Naive thymus-derived CD8-positive, alpha-beta T cell (primary cell): Measurements from ENCODE around the gene TMEM109. TPM values are rescaled to one million over a fixed set of nuclear protein-coding genes. Genes with fewer than 3 reads are reported as not detected.

ENCODE experiments used
- ATAC-seq, 2 donors: fragments of 150-1000 bp; cut with Tn5 transposase in 1 of 2; sonication (Bioruptor Pico), chemical (Tn5 transposase) in 1 of 2; 1 replicate in 1 of 2; 2 replicates in 1 of 2; pipeline ENCODE4 v1.10.0; 2021; ENCODE audit warnings: mild to moderate bottlenecking in 2 of 2, moderate library complexity in 2 of 2
- POLR2A ChIA-PET: fragments of 350-600 bp; sonication (Branson Sonifier 250); formaldehyde crosslinking; loops from one replicate; lab custom pipeline; 2021; ENCODE audit warnings: antibody characterized with exemption; lab: Charles Lee
- DNase-seq, 10 donors: peaks; one replicate each; pipeline versions ENCODE4 v3.0.0 to v3.0.0-alpha.2; 2020 to 2022
- H3K27ac Mint-ChIP-seq, 10 donors: one replicate each; pipeline ENCODE4 v1.8.0; 2020 to 2022; ENCODE audit warnings: mild to moderate bottlenecking in 10 of 10, mixed read lengths in 10 of 10, moderate library complexity in 4 of 10, inconsistent platforms in 1 of 10
- H3K27me3 Mint-ChIP-seq, 5 donors: one replicate each; pipeline ENCODE4 v1.8.0; 2021 to 2022; ENCODE audit warnings: mixed read lengths in 5 of 5
- H3K36me3 Mint-ChIP-seq, 3 donors: one replicate each; pipeline ENCODE4 v1.8.0; 2020 to 2022; ENCODE audit warnings: mixed read lengths in 3 of 3, mild to moderate bottlenecking in 2 of 3, inconsistent platforms in 1 of 3
- H3K4me1 Mint-ChIP-seq, 4 donors: one replicate each; pipeline ENCODE4 v1.8.0; 2021 to 2022; ENCODE audit warnings: mixed read lengths in 4 of 4
- H3K4me3 Mint-ChIP-seq, 10 donors: one replicate each; pipeline ENCODE4 v1.8.0; 2020 to 2022; ENCODE audit warnings: mild to moderate bottlenecking in 10 of 10, mixed read lengths in 10 of 10, moderate library complexity in 6 of 10, inconsistent platforms in 1 of 10
- H3K9me3 Mint-ChIP-seq, 9 donors: one replicate each; pipeline ENCODE4 v1.8.0; 2020 to 2022; ENCODE audit warnings: mixed read lengths in 9 of 9, mild to moderate bottlenecking in 3 of 9, inconsistent platforms in 1 of 9, moderate library complexity in 1 of 9
- polyA plus RNA-seq, 3 donors: library from polyadenylated mRNA; unstranded; fragments of 300-500 nt; fragmentation: Illumina TruSeq; gene quantifications; one replicate each; pipeline ENCODE4 v1.2.3, GENCODE V29; 2021
- total RNA-seq, 8 experiments: library from RNA in 2 of 8; stranded (reverse) in 2 of 8; gene quantifications; one replicate each; pipeline ENCODE4 v1.2.3 and lab custom pipeline; 2021 to 2026

TMEM109 gene
- total and polyA plus RNA-seq, 5 experiments from 2014 or later = 52.4 to 295 (median 216) TPM

- H3K4me1 Mint-ChIP-seq = peaks cover 25 to 56% (median 36%) of the 10 kb centered on the region in 4 donors
- ATAC-seq (peak in 1 of 2 donors; percentile 14), DNase-seq (no peak)
- peak overlapping the region; percentile 83 to 97 (median 96) for H3K4me3 Mint-ChIP-seq
- no peaks in the 10 kb centered on the region for H3K9me3 Mint-ChIP-seq
- H3K27ac Mint-ChIP-seq = peak overlapping the region; percentile 86 to 98 (median 96)
- H3K36me3 Mint-ChIP-seq = peaks cover 0 to under 1% (median 0%) of the 10 kb centered on the region in 3 donors
- H3K27me3 Mint-ChIP-seq = no peaks in the 10 kb centered on the region
- POLR2A ChIA-PET = interaction anchor here (0.5 to 2.3 kb wide), 8 partner anchors 19 to 243 kb away, joined by 3 to 7 read pairs (median 3); partner anchors contain the start of gene PRPF19
These were observed 37.6 kb downstream of the TMEM109 start for GRCh38 chr11:60951606-60951903.

GRCh38 chr11:60951904-60952741 is 38.2 kb downstream of the TMEM109 start, which contains the start of gene SLC15A3:
Gene SLC15A3 (minus strand): TSS chr11:60952176. CDS start chr11:60951551, 625 bp downstream.
- DNase-seq (peak in 9 of 10 donors; percentile 35 to 77 (median 51)), ATAC-seq (peak; percentile 77 to 86)
- POLR2A ChIA-PET = interaction anchor here (0.5 to 2.3 kb wide), 6 partner anchors 24 to 242 kb away, joined by 3 to 7 read pairs (median 3); partner anchors contain the start of gene PRPF19
- H3K27me3 Mint-ChIP-seq = no peaks in the 10 kb centered on the region
- peak within 1 kb of the TSS; percentile 83 to 97 (median 96) for H3K4me3 Mint-ChIP-seq
- peak within 1 kb of the TSS; percentile 86 to 98 (median 96) for H3K27ac Mint-ChIP-seq
- no peaks in the 10 kb centered on the region for H3K9me3 Mint-ChIP-seq
- H3K36me3 Mint-ChIP-seq = no peaks in the 10 kb centered on the region
- peaks cover 25 to 56% (median 36%) of the 10 kb centered on the region in 4 donors for H3K4me1 Mint-ChIP-seq

DNA sequence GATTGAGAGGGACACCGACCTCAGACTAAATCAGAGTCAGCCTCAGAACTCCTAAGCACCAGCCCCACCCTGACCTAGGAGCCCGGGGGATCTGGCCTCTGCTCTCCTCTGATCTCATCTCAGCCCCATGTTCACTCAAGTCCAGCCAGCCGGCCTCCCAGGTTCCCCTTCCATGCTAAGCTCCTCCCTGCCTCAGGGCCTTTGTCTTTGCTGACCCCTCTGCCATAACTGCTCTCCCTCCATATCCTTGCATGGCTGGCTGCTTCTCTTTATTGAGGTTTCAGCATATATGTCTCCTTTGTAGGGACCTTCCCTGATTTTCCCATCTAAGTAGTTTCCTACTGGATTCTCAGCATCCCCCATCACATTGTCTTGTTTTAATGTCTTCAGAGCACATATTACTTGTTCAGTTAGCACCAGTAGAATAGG is 38.8 kb downstream of the TMEM109 start:
- no peak for DNase-seq
- H3K27ac Mint-ChIP-seq = peak overlapping the region; percentile 86 to 98 (median 96)
- ATAC-seq = no peak
- H3K4me1 Mint-ChIP-seq = peaks cover 25 to 56% (median 36%) of the 10 kb centered on the region in 4 donors
- peak overlapping the region; percentile 83 to 97 (median 96) for H3K4me3 Mint-ChIP-seq
- no peaks in the 10 kb centered on the region for H3K27me3 Mint-ChIP-seq
- H3K36me3 Mint-ChIP-seq = no peaks in the 10 kb centered on the region
- H3K9me3 Mint-ChIP-seq = no peaks in the 10 kb centered on the region
- POLR2A ChIA-PET = interaction anchor here (0.7 kb wide), 1 partner anchor 25 kb away, joined by 3 read pairs; no protein-coding TSS in a partner anchor

- H3K27ac Mint-ChIP-seq = peak overlapping the region in 5 of 10 donors; percentile 2 to 82 (median 72)
These were observed 39.8 kb downstream of the TMEM109 start for GRCh38 chr11:60953781-60954180.

DNA sequence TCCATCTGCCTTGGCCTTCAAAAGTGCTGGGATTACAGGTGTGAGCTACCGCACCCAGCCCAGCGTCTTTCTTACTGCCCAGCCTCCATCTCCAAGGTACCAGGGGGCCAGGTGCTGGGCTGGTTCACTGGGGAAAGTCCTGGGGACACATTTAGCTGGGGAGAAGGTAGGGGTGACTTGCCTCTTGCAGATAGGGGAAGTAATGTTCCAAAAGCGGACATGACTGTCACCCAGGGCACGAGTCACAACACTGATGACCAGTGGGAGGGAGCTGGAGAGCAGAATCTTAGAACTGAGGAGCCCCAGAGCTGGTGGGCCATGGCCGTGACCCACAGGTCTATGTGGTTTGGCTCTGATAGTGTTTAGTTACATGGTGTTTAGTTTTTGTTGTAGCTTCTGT is 40.5 kb downstream of the TMEM109 start:
- Mint-ChIP-seq H3K36me3 (no peaks in the 10 kb centered on the region), H3K27me3 (no peaks in the 10 kb centered on the region), H3K27ac (peak overlapping the region in 4 of 10 donors; percentile 19 to 72 (median 43)), H3K9me3 (no peaks in the 10 kb centered on the region), H3K4me1 (peaks cover 22 to 44% (median 28%) of the 10 kb centered on the region in 4 donors), H3K4me3 (no peak overlapping the region)
- POLR2A ChIA-PET = no interaction called here
- ATAC-seq (no peak), DNase-seq (no peak)

More at GRCh38 chr11:60953781-60954180, 39.8 kb downstream of the TMEM109 start:
- Mint-ChIP-seq H3K4me1 (peaks cover 24 to 49% (median 31%) of the 10 kb centered on the region in 4 donors), H3K4me3 (no peak overlapping the region), H3K27me3 (no peaks in the 10 kb centered on the region), H3K36me3 (no peaks in the 10 kb centered on the region), H3K9me3 (no peaks in the 10 kb centered on the region)
- POLR2A ChIA-PET = interaction anchor here (0.7 kb wide), 1 partner anchor 16 kb away, joined by 3 read pairs; no protein-coding TSS in a partner anchor
- DNase-seq = no peak
- no peak for ATAC-seq

GRCh38 chr11:60955571-60955970 is 41.6 kb downstream of the TMEM109 start:
- no peak for ATAC-seq
- POLR2A ChIA-PET = interaction anchor here (0.6 to 0.7 kb wide), 2 partner anchors 51 to 444 kb away, joined by 3 to 4 read pairs; no protein-coding TSS in a partner anchor

GRCh38 chr11:60957188-60957587 is 43.2 kb downstream of the TMEM109 start:
- no peak for DNase-seq
- Mint-ChIP-seq H3K27me3 (peaks cover 0 to 4% (median 0%) of the 10 kb centered on the region in 5 donors), H3K4me1 (peaks cover 14 to 28% (median 17%) of the 10 kb centered on the region in 4 donors), H3K9me3 (no peaks in the 10 kb centered on the region), H3K36me3 (no peaks in the 10 kb centered on the region), H3K4me3 (no peak overlapping the region), H3K27ac (peak overlapping the region in 1 of 10 donors; percentile 5)
- ATAC-seq = no peak
- POLR2A ChIA-PET = no interaction called here

More at GRCh38 chr11:60955571-60955970, 41.6 kb downstream of the TMEM109 start:
- Mint-ChIP-seq H3K36me3 (no peaks in the 10 kb centered on the region), H3K9me3 (no peaks in the 10 kb centered on the region), H3K4me3 (no peak overlapping the region), H3K4me1 (peaks cover 19 to 34% (median 25%) of the 10 kb centered on the region in 4 donors), H3K27me3 (no peaks in the 10 kb centered on the region), H3K27ac (peak overlapping the region in 5 of 10 donors; percentile 29 to 71 (median 56))
- peak in 2 of 10 donors; percentile 22 to 25 for DNase-seq

DNA sequence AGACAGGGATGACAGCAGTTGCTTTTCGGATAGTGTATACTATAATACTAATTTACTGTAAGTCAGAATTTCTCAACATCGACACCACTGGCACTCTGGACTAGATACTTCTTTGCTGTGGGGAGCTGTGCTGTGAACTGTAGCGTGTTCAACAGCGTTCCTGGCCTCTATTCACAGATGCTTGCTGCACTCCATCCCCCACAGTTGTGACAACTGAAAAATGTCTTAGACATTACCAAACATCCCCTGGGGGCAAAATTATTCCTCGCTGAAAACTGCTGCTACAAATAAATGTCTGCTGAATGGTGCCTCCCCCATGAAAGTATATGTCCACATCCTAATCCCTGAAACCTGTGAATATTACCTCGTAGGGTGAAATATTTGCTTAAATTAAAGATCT is 45.5 kb downstream of the TMEM109 start:
- no peak for DNase-seq
- Mint-ChIP-seq H3K27ac (no peak overlapping the region), H3K9me3 (no peaks in the 10 kb centered on the region), H3K36me3 (no peaks in the 10 kb centered on the region), H3K27me3 (peaks cover 0 to 4% (median 0%) of the 10 kb centered on the region in 5 donors), H3K4me1 (peaks cover 3 to 9% (median 6%) of the 10 kb centered on the region in 4 donors), H3K4me3 (no peak overlapping the region)
- ATAC-seq = no peak
- POLR2A ChIA-PET = no interaction called here

DNA sequence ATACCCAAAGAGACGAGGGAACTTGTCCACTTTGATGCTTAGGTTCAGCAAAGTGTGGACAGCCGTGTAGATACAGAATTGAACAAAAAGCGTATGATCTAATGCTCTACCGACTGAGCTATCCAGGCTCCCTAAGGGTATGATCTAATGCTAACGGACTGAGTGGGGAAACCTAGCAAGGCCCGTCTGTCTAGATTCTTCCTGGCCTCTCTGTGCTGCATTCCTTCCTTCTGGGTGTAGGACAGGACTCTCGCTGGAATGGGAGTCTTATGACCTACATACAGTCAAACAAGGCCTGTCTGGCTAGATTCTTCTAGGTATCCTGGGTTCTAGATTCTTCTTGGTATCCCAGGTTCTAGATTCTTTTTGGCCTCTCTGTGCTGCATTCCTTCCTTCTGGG is 46.4 kb downstream of the TMEM109 start:
- POLR2A ChIA-PET = no interaction called here
- H3K36me3 Mint-ChIP-seq = no peaks in the 10 kb centered on the region

DNA sequence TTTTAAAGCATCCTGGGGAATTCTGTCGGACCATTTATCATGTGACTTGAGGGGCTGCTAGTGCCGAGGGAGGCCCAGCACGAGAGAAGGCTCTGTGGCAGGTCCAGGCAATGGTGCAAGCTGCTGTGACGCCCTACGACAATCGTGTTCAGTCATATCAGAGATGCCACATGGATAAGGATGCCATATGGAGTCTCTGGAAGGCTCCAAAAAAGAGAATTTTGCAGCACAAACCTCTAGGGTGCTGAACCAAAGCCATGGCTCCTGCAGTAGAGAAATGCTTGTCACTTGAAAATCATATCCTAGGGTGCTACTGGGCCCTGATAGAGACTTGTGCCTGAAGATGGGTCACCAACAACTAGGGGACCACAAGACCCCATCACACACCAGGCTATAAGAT is 50.8 kb downstream of the TMEM109 start:
- Mint-ChIP-seq H3K4me3 (no peak overlapping the region), H3K27ac (no peak overlapping the region), H3K36me3 (no peaks in the 10 kb centered on the region), H3K9me3 (no peaks in the 10 kb centered on the region), H3K27me3 (peaks cover 0 to 4% (median 0%) of the 10 kb centered on the region in 5 donors), H3K4me1 (no peaks in the 10 kb centered on the region)
- DNase-seq = no peak
- POLR2A ChIA-PET = no interaction called here
- no peak for ATAC-seq

More for the DNA sequence above, 46.4 kb downstream of the TMEM109 start:
- no peaks in the 10 kb centered on the region for H3K9me3 Mint-ChIP-seq
- H3K4me3 Mint-ChIP-seq = no peak overlapping the region
- peaks cover 0 to 4% (median 0%) of the 10 kb centered on the region in 5 donors for H3K27me3 Mint-ChIP-seq
- DNase-seq = no peak
- no peak overlapping the region for H3K27ac Mint-ChIP-seq
- no peak for ATAC-seq
- H3K4me1 Mint-ChIP-seq = peaks cover 3 to 7% (median 5%) of the 10 kb centered on the region in 4 donors

DNA sequence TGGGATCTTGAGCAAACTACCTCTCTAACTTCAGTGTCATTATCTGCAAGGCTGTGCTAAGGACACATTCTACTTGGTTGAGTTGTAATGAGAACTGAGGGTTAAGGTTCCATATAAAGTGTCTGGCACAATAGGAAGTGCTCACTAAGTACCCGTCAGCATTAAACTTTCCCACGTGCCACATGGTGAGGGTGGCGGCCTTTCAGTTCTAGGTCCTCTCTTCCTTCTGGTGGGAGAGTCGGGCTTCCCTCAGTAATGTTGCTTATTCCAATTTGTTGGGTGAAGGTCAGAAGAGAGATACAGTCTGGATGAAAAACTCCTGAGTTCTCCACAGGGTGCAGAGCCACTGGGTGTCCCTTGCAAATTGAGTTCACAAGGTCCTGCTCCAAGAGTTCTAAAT is 52.9 kb downstream of the TMEM109 start:
- Mint-ChIP-seq H3K36me3 (no peaks in the 10 kb centered on the region), H3K4me3 (no peak overlapping the region), H3K27me3 (no peaks in the 10 kb centered on the region), H3K4me1 (peaks cover 10 to 18% (median 17%) of the 10 kb centered on the region in 4 donors), H3K9me3 (no peaks in the 10 kb centered on the region), H3K27ac (no peak overlapping the region)
- ATAC-seq (no peak), DNase-seq (no peak)
- POLR2A ChIA-PET = interaction anchor here (0.8 kb wide), 1 partner anchor 68 kb away, joined by 3 read pairs; no protein-coding TSS in a partner anchor

DNA sequence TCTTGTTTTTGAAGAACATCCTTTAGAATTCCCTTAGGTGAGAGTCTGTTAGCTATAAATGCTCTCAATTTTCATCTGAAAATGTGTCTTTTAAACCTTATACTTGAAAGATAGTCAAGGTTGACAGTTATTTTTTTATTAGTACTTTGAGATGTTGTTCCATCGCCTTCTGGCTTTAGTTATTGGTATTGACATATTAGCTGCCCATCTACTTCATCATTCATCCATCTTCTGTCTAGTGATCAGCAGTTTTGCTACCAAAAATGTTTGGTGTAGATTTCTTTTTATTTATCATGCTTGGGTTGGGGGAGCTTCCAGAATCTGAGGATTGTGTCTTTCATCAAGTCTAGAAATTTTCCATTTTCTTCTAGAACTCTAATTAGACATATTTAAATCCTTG is 54.3 kb downstream of the TMEM109 start:
- ATAC-seq (no peak), DNase-seq (no peak)
- Mint-ChIP-seq H3K9me3 (no peaks in the 10 kb centered on the region), H3K4me3 (no peak overlapping the region), H3K27ac (no peak overlapping the region), H3K4me1 (peaks cover 10 to 24% (median 17%) of the 10 kb centered on the region in 4 donors), H3K36me3 (peaks cover 0 to 2% (median 0%) of the 10 kb centered on the region in 3 donors), H3K27me3 (no peaks in the 10 kb centered on the region)
- POLR2A ChIA-PET = interaction anchor here (1.0 to 2.0 kb wide), 2 partner anchors 9 to 84 kb away, joined by 3 to 6 read pairs; no protein-coding TSS in a partner anchor
